ENCODE results near the gene CACHD1.

Gene CACHD1

DNA sequence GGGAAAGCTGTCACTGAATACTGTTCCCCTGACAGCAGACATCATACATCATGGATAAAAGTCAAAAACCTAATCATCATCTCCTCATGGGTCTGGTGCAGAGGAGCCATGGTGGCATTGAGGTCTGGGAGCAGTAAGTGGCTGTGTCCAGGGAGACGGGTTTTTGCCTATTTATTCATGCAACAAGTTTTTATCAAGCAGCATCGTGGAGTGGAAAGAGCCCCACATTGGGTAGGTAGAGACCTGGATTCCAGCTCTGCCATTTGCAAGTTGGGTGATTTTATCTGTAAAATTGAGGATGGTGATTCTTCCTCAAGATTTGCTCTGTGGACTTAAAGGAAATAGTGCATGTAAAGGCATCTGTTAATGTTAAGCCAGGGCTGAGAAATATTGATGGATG lies 4.2 kb downstream of the CACHD1 start:
- no peak for DNase-seq

DNA sequence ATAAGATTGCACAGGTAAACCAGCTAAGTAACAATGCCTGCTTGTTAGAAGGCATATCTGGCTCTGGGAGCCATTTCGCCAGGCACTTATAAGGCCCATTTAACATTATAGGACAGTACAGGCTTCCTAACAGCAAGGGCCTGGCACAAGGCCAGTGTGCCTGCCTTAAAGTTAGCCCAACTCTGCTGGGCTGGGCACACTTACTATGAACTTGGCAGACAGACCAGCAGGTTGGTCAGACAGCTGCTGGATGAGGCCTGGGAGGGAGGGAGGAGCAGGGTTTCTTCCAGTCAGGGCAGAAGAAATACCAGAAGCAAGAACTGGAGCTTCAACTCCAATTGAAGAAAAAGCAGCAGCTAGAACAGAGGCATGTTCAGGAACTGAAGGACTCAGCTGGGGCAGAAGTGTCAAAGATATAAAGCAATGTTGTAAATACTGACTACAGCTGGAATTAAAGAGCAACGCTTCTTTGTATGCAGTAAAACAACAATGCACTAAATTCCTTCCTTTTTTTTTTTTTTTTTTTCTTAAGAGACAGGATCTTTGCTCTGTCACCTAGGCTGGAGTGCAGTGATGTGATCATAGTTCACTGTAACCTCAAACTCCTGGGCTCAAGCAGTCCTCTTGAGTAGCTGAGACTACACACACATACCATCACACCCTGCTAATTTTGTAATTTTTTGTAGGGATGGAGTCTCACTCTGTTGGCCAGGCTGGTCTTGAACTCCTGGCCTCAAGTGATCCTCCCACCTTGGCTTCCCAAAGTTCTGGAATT lies 4.9 kb downstream of the CACHD1 start:
- no peak for DNase-seq

GRCh38 chr1:64476251-64476952 lies 6.5 kb downstream of the CACHD1 start:
- no peak for DNase-seq

- DNase-seq, result no peak
Measured at GRCh38 chr1:64478594-64479470, 8.9 kb downstream of the CACHD1 start.

DNA sequence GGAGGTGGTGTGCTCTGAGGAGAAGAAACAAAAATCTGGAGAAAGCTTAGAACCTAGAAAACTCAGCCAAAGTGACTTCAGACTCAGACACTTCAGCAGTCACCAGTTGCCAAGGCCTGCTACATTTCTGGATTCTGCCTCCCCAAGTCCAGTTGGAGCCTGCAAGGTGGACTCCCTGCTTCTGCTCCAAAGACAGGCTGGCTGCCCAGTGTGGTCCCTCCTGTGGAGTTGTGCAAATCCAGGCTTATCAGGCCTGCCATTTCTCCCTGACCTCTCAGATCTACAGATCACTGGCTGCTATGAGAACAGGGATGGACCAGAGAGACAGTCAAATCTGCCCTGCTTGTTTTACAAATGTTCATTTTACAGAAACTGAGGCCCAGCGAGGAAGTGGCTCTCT lies 9.9 kb downstream of the CACHD1 start:
- no peak for DNase-seq

- no peak for DNase-seq
Measured at GRCh38 chr1:64480999-64481772, 11.3 kb downstream of the CACHD1 start.

GRCh38 chr1:64482128-64482527 lies 12.2 kb downstream of the CACHD1 start:
- no peak for DNase-seq

GRCh38 chr1:64482720-64483119 lies 12.8 kb downstream of the CACHD1 start:
- DNase-seq, result no peak

GRCh38 chr1:64483731-64484414 lies 13.9 kb downstream of the CACHD1 start:
- DNase-seq, result no peak

GRCh38 chr1:64484651-64485050 lies 14.7 kb downstream of the CACHD1 start:
- DNase-seq, result no peak

DNA sequence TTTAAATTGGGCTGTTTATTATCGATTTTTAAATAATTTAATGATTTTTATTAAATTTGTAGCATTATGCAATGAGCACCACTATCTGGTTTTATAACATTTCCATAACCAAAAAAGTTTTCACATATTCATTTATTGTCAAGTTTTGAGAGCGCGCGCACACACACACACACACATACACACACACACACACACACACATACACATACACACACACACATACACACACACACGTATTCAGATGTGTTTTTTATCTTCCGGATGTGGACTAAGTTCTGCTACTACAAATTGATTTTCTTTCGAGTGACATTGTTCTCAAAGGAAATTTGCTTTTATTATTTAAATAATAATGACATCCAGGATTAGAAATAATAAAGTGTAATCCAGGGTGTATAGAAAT lies 16.3 kb downstream of the CACHD1 start:
- DNase-seq, result no peak

DNA sequence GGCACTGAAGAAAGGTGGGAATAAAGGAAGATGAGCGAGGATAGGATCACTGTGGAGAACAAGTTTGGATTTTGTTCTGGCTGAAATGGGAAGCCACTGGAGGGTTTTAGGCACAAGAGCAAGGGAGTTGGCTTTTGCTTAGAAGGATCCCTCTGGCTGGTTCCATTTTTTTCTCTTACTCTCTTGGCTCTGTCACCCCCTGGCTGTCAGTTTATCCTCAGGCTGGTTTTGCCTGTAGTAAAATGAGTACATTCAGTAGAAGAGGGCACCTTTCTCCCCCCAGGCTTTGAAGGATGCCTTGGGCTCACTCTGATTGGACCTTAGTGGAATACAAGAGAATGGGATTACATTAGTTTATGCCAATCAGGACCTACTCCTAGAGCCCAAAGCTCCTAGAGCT lies 17.1 kb downstream of the CACHD1 start:
- DNase-seq, result no peak

DNA sequence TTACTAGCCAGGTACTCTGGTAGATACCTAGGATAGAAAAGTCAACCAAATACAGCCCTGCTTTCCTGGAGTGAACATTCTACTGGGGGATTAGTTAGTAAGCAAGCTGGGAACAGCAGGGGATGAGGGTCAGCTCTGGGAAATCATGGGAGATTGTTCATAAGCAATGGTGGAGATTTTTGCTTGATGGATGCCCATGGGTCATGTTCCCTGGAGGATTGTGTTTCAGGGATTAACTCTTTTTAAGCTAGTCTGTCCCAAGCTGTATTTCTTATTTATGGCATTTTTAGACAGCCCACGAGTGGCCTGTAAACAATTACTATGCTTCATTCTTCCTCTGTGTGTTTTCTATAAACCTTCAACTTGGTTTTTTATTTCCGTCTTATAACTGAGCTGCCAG lies 18.9 kb downstream of the CACHD1 start:
- no peak for DNase-seq

- no peak for DNase-seq
Measured at GRCh38 chr1:64489707-64490106, 19.8 kb downstream of the CACHD1 start.

DNA sequence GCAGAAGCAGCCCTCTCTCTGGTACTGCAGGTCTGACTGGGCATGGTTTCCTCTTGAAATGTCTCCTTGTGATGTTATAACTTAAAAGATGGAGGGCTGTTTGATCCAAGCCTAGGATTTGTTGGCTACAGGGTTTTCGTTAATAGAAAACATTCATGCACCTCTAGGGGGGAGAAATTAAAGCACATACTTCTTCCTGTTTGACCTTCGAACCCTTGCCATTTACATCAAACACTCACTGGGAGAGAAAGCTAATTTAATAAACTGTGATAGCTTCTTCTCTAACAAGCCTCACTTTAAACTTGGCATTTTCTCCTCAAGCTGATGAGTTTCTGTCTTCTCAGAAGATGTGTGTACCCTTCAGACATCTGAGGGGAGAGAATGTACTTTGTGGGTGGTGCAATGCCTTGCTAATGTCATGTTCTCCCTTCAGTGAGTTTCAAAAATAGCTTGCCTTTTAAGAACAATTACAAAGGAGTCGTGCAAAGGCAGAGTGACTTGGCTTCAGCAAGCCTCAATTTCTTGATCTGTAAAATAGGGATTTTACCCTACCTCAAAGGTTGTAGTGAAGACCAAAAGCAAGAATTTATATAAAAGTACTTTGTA lies 20.4 kb downstream of the CACHD1 start:
- DNase-seq, result no peak

DNA sequence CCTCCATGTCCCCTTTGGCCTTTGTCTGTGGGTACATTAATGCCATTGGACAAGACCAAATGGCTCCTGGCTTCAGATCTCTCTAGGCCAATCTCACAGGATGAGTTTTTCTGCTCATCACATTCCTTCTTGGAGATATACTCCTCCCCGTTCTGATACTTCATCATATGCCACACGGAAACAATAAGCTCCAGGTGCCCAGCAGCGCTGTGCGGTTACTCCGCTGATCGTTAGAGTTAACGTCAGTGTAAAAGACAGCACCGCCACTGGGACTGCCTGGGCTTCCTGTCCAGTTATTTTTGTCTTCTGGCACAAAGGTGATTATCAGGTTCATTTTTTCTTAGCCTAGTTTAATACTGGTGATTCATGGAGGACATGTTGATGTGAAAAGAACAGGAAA lies 22.5 kb downstream of the CACHD1 start:
- no peak for DNase-seq

GRCh38 chr1:64493831-64494230 lies 23.9 kb downstream of the CACHD1 start:
- DNase-seq, result no peak

- DNase-seq, result no peak
Measured at GRCh38 chr1:64494659-64495058, 24.7 kb downstream of the CACHD1 start.

DNA sequence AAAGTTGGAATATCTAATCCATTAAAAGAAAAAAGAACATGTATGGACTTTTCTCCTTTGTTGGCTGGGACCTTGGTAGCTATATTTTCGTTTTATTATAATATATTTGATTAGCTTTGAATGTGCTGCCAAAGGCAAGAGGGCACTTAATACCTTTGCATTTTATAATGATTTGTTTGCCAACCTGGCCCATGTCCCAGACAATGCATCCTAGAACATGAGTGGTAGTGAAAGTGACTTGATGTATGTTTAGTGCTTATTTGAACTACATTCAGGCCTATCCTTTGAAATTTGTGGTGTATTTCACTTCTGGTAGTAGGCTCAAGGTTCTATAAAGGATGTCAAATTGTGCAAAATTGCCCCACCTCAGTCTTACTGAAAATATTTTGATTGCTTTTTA lies 25.9 kb downstream of the CACHD1 start:
- peak; percentile 64 for DNase-seq

DNA sequence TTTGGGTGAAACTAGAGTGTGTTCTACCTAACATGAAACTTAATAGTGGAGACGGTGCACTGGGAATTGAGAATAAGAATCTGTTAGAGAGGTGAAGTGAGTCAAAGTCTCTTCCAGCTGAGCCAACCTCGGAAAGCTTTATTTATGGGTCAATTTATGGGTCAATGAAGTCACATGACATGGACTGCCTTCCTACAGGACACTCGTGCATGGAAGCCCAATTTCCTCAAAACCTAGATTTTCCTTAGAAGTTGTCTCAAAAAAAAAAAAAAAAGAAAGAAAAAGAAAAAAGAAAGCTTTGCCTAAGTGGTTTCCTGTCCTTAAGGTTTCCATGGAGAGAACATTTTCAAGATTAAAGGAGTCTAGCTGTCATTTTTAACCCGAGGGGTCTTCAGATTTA lies 26.7 kb downstream of the CACHD1 start:
- DNase-seq, result no peak

DNA sequence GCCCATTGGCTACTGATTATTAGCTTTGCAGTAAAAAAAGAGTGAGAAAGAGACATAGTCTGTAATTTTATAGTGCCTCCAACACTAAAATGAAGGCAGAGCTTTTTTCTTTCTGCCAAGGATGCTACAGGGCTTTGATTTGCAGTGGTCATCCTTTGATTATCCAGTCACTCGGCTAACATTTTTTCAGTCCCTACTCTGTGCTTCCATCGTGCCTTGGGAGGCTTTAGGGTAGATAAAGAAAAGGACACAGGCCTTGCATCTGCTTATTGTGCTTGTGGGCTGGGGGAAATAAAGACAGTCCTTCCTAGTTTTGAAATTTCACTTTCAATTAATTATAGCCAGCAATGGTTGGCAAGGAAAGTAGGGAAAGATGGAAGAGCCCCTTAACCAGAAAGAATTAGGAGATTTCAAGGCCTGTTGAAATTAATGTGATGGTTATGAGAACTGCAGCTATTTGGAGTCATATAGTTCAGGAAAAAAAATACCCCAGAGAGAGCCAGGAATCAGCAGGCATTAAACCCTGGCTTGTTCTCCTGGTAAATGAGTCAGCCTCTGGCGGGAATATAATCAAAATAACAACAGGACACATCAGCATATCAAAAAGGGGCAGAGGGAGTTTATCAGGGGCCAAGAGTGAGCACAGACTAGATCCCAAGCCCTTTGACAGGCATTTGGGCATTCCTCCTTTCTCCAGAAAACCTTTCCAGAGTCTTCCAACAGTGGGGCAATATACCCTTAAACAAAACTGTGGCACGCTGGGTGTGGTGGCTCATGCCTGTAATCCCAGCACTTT lies 27.4 kb downstream of the CACHD1 start:
- no peak for DNase-seq

All from NCI-H1694 treated with DMSO at 0.1 percent for 48 hours (cell line).